GM19238 (cell line): ENCODE measurements around the gene DPP6.

Experiments
- DNase-seq: peaks from one replicate; pipeline ENCODE4 v3.0.0; 2011; ENCODE audit warnings: low spot score; ENCODE audit not compliant: insufficient read length

DPP6 gene

GRCh38 chr7:154591544-154591943, 539.3 kb downstream of the DPP6 start:
- DNase-seq = no peak

- DNase-seq = no peak
These were observed 540.2 kb downstream of the DPP6 start for GRCh38 chr7:154592388-154592787.

- no peak for DNase-seq
These were observed 546.2 kb downstream of the DPP6 start for GRCh38 chr7:154598396-154598795.

GRCh38 chr7:154598864-154599263, 546.7 kb downstream of the DPP6 start:
- DNase-seq = no peak

- DNase-seq = no peak
These were observed 558.7 kb downstream of the DPP6 start for GRCh38 chr7:154610903-154611302.

GRCh38 chr7:154613811-154614210, 561.6 kb downstream of the DPP6 start:
- no peak for DNase-seq

GRCh38 chr7:154620141-154620755, 568.0 kb downstream of the DPP6 start:
- no peak for DNase-seq

GRCh38 chr7:154623399-154623798, 571.2 kb downstream of the DPP6 start:
- DNase-seq = no peak

- no peak for DNase-seq
These were observed 575.6 kb downstream of the DPP6 start for GRCh38 chr7:154627646-154628290.

GRCh38 chr7:154628556-154628955, 576.4 kb downstream of the DPP6 start:
- DNase-seq = no peak

- DNase-seq = no peak
These were observed 579.0 kb downstream of the DPP6 start for GRCh38 chr7:154631162-154631561.

- no peak for DNase-seq
These were observed 581.4 kb downstream of the DPP6 start for GRCh38 chr7:154633641-154634040.

GRCh38 chr7:154638286-154638685, 586.1 kb downstream of the DPP6 start:
- no peak for DNase-seq

- DNase-seq = no peak
These were observed 588.2 kb downstream of the DPP6 start for GRCh38 chr7:154640266-154640865.

GRCh38 chr7:154640917-154641316, 588.7 kb downstream of the DPP6 start:
- DNase-seq = no peak

- DNase-seq = no peak
These were observed 592.2 kb downstream of the DPP6 start for GRCh38 chr7:154644366-154644765.

GRCh38 chr7:154646126-154647013, 594.2 kb downstream of the DPP6 start:
- no peak for DNase-seq

GRCh38 chr7:154647625-154648024, 595.4 kb downstream of the DPP6 start:
- DNase-seq = no peak

- DNase-seq = no peak
These were observed 596.8 kb downstream of the DPP6 start for GRCh38 chr7:154649015-154649414.

GRCh38 chr7:154649434-154649833, 597.2 kb downstream of the DPP6 start:
- no peak for DNase-seq

GRCh38 chr7:154650275-154650674, 598.1 kb downstream of the DPP6 start:
- DNase-seq = no peak

GRCh38 chr7:154651501-154651900, 599.3 kb downstream of the DPP6 start:
- no peak for DNase-seq
